GM12873 (cell line): ENCODE data around the gene HSD11B1L.

Experiments used
- TF ChIP-seq, protein P1 (sequence below): IDR thresholded peaks from 2 replicates; pipeline ENCODE4 v1.5.1; 2012; ENCODE audit warnings: low read depth, mild to moderate bottlenecking, moderate library complexity, low read length, control low read depth; ENCODE audit not compliant: insufficient read depth; ENCODE audit errors: missing control alignments

Gene HSD11B1L

DNA sequence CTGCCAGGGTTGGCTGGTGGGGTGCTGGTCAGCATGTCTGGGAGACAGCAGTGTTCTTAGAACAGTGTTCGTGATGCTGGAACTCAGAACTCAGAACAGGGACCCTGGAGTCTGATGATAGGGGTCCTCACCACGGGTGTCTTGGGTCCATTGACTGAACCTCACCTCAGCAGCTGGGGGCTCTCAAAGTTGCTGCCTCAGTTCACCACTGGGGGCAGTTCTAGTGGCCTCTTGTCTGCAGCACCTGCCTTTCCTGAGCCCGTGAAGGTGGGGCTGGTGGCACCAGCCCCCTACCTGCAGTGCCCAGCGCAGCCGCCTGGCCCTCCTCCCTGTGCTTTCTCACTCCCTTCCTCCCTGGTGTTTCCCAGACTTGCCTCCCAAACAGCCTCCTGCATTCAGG, 29.5 kb upstream of the HSD11B1L start:
- TF ChIP-seq, protein P1, sequence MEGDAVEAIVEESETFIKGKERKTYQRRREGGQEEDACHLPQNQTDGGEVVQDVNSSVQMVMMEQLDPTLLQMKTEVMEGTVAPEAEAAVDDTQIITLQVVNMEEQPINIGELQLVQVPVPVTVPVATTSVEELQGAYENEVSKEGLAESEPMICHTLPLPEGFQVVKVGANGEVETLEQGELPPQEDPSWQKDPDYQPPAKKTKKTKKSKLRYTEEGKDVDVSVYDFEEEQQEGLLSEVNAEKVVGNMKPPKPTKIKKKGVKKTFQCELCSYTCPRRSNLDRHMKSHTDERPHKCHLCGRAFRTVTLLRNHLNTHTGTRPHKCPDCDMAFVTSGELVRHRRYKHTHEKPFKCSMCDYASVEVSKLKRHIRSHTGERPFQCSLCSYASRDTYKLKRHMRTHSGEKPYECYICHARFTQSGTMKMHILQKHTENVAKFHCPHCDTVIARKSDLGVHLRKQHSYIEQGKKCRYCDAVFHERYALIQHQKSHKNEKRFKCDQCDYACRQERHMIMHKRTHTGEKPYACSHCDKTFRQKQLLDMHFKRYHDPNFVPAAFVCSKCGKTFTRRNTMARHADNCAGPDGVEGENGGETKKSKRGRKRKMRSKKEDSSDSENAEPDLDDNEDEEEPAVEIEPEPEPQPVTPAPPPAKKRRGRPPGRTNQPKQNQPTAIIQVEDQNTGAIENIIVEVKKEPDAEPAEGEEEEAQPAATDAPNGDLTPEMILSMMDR = peak; percentile 27

DNA sequence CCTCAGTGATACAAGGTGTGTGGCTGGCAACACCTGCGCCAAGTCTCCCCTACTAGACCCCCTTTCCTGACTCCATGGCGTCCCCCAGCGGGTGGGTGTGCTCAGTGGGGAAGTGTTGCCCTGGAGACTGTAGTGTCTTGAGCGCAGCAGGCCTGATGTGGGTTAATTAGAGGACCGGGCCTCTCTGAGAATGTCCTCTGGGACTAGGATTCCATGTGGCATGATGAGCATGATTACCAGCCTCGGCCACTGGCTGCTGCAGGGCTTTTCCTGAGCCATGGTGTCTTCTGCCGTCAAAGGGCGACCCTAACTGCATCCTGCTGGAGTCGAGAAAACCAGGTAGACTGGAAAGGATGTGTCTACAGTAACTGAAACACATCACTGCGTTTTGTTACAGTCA, 28.6 kb upstream of the HSD11B1L start:
- TF ChIP-seq, protein P1 = no peak

DNA sequence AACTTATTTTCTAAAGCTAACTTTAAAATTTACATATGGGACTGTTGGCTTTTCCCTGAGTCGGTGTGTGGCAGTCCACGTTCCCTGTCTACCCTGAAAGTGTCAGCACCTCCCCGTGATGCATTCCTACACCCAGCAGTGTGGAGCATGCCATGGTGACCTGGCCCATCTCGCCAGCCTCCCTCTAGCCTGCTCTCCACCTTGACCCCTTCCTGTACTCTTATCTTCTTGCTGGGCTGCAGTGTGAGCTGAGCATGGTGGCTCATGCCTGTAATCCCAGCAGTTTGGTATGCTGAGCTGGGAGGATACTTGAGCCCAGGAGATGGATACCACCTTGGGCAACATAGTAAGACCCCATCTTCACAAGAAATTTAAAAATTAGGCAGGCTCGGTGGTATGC, 25.9 kb upstream of the HSD11B1L start:
- TF ChIP-seq, protein P1 = no peak

DNA sequence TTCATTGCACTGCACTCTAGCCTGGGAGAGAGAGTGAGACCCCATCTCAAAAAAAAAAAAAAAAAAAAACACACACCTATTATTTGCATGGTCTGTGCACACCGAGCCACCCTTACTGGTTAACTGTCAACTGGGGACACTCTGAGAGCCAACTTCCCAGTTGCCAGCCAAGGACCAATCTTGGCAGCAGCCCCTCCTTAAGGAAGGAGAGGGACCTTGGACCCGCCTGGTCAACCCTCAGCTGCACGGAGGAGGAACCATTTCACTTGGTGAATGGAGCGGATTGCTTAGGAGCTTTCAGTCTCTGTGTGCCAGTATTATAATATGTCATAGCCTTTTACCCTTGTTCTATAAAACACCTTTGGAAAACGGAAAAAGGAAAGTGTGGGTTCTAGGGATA, 25.4 kb upstream of the HSD11B1L start:
- TF ChIP-seq, protein P1 = no peak

DNA sequence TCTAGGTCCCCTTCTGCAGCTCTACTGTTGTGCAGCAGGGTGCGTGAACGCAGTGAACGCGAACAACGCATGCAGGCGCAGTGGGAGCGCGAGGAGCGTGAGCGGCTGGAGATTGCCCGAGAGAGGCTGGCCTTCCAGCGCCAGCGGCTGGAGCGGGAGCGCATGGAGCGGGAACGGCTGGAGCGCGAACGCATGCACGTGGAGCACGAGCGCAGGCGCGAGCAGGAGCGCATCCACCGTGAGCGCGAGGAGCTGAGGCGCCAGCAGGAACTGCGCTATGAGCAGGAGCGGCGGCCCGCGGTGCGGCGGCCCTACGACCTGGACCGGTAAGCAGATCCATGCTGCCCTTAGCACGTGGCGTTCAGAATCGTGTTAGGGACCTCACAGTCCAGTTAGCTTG, 19.3 kb upstream of the HSD11B1L start:
- TF ChIP-seq, protein P1 = no peak

DNA sequence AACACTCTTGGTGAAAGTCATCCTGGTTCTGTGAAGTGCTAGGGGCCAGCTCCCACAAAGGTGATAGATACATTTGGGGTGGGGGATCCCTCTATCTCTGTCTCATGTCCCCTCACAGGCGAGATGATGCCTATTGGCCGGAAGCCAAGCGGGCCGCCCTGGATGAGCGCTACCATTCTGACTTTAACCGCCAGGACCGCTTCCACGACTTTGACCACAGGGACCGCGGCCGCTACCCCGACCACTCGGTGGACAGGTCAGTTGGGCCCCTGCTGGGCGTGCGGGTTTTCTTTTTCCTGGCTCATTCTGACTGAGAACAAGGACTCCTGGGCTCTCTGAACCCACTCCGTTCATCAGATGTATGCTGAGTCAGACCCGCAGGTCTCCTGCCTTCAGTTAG, 16.9 kb upstream of the HSD11B1L start:
- TF ChIP-seq, protein P1 = no peak

DNA sequence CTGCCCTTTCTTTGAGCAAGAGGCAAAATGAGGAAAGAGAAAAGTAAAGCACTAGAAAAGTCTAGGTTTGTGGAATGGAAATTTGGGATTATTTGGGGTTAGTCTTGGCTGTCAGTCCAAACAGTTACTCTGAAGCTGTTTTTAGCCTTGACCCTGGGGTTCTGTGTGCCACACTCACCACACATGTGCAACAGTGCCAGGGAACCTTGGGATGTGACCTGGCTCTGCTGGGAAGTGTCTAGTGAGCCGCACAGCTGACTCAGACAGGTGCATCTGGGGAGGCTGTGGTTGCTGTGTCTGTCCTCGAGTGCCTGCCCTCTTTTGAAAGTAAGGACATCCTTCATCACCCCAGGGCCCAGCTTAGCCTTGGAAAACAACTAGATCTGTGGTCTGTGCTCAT, 16.3 kb upstream of the HSD11B1L start:
- TF ChIP-seq, protein P1 = no peak
